Measurements from ENCODE around the gene KRT28. TPM values are rescaled to one million over a fixed set of nuclear protein-coding genes. Genes with fewer than 3 reads are reported as not detected.

The KRT28 gene
- total and polyA plus RNA-seq, 2 of the 13 experiments (the other 11 are each of a cell fraction or from before 2014, with no cell fraction given) = not detected

DNA sequence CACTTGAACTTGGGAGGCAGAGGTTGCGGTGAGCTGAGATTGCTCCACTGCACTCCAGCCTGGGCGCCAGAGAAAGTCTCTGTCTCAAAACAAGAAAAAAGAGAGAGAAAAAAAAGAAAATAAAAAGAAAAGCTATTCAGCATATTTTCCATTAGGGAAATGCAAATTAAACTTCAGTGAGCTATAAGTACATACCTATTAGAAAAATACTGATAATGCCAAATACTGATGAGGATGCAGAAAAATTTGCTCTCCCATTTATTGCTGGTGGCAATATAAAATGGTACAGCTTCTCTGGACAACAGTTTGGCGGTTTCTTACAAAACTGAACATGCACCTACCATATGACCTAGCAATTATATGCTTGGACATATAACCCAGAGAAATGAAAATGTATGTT lies 12.9 kb upstream of the KRT28 start:
- no peak for FAIRE-seq
- Histone ChIP-seq H3K9me3 (ENCODE audit: low read length) (no peaks in the 10 kb centered on the region), H3K36me3 (replicated peaks in 1 of 2; ENCODE audit: control insufficient read depth in 1 of 2, insufficient read depth in 2 of 2, low read length in 2 of 2) (peaks cover 4 to 7% of the 10 kb centered on the region in 2 experiments; a peak in 3 of 5 replicates), H3K4me3 (replicated peaks in 1 of 3; ENCODE audit: insufficient read depth in 1 of 3, low read depth in 2 of 3, low read length in 3 of 3) (no peak overlapping the region), H2AFZ (ENCODE audit: low read length) (no peak overlapping the region), H3K4me1 (ENCODE audit: insufficient read depth, low read length) (peaks cover 13% of the 10 kb centered on the region), H3K9ac (ENCODE audit: insufficient read depth, low read depth, low read length) (no peak overlapping the region), H3K79me2 (ENCODE audit: insufficient read depth, low read length) (no peaks in the 10 kb centered on the region), H3K4me2 (ENCODE audit: low read depth, low read length) (no peak overlapping the region), H3K27me3 (ENCODE audit: control insufficient read depth in 1 of 2, insufficient read depth in 2 of 2, low read length in 2 of 2) (no peaks in the 10 kb centered on the region; a peak in 2 of 5 replicates), H4K20me1 (ENCODE audit: insufficient read depth, low read length) (no peaks in the 10 kb centered on the region), H3K27ac (ENCODE audit: extremely low read length, insufficient read depth, low read length) (no peak overlapping the region)
- DNase-seq (ENCODE audit: low spot score) = no peak
- TF ChIP-seq MAFK (conservative IDR thresholded peaks at IDR 0.05 in 1 of 2, IDR thresholded peaks at IDR 0.05 in 1 of 2; ENCODE audit: low read length in 2 of 2) (peak; percentile 21 to 53; a peak in 2 of 4 replicates), MTF2 (CRISPR knock-in tag; IDR thresholded peaks at IDR 0.05; ENCODE audit: borderline replicate concordance) (no peak), MAFF (IDR thresholded peaks at IDR 0.05; ENCODE audit: low read depth, low read length) (peak; percentile 32; the same call in 1 of the 2 replicates), TCF12 (IDR thresholded peaks at IDR 0.05) (no peak), TCF12 (CRISPR knock-in tag; IDR thresholded peaks at IDR 0.05) (no peak)
- TF ChIP-seq, protein P1, sequence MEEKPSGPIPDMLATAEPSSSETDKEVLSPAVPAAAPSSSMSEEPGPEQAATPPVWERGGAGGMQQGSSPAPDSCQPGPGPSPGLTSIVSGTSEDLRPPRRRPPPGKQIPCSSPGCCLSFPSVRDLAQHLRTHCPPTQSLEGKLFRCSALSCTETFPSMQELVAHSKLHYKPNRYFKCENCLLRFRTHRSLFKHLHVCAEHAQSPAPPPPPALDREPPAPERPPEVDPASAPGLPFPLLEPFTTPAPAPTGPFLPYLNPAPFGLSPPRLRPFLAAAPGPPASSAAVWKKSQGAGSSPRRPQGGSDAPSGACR (CRISPR knock-in tag; IDR thresholded peaks at IDR 0.05) = no peak
- TF ChIP-seq, protein P2, sequence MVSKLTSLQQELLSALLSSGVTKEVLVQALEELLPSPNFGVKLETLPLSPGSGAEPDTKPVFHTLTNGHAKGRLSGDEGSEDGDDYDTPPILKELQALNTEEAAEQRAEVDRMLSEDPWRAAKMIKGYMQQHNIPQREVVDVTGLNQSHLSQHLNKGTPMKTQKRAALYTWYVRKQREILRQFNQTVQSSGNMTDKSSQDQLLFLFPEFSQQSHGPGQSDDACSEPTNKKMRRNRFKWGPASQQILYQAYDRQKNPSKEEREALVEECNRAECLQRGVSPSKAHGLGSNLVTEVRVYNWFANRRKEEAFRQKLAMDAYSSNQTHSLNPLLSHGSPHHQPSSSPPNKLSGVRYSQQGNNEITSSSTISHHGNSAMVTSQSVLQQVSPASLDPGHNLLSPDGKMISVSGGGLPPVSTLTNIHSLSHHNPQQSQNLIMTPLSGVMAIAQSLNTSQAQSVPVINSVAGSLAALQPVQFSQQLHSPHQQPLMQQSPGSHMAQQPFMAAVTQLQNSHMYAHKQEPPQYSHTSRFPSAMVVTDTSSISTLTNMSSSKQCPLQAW (CRISPR knock-in tag; IDR thresholded peaks at IDR 0.05) = no peak
- no peak for ATAC-seq
- BruUV-seq (replicated peaks) = no TSS peak
- ChIA-PET CTCF (ENCODE audit: low intra/inter-chr PET ratio, low total read pairs) (no interaction called here), POLR2A (no interaction called here)
- intact Hi-C loops (cut with micrococcal nuclease; ENCODE audit: unreplicated experiment) = no loop called here
- in situ Hi-C loops (cut with HindIII; ENCODE audit: extremely low pct_ligation_motif_present, low pct_unique_long_range_greater_than_20kb) = no loop called here
- 42% methylated on average over 3 of the region's 3 CpGs for WGBS (ENCODE audit: low lambda C conversion rate)
